Measurements from ENCODE around the gene AGPAT4.

GRCh38 chr6:161133963-161134362 is 139.9 kb downstream of the AGPAT4 start:
- TF ChIP-seq CTCF (IDR thresholded peaks at IDR 0.05) (no peak), POLR2A (IDR thresholded peaks at IDR 0.05) (no peak)

All from breast epithelium (tissue), 3 donors.